CD14-positive monocyte (primary cell): ENCODE results near the gene CABP2. TPM values are rescaled to one million over a fixed set of nuclear protein-coding genes. Genes with fewer than 3 reads are reported as not detected.

Experiments used
- DNase-seq, 3 donors: peaks; one replicate each; pipeline ENCODE4 v3.0.0-alpha.2; 2011 to 2022
- H2AFZ ChIP-seq: 2 replicates; pipeline ENCODE4 v1.6.0; 2012; ENCODE audit warnings: mild to moderate bottlenecking, low read depth, low read length, inconsistent platforms; ENCODE audit not compliant: insufficient read depth, poor library complexity, severe bottlenecking
- H3K27ac ChIP-seq, 2 donors: 1 replicate in 1 of 2; 2 replicates in 1 of 2; pipeline ENCODE4 v1.5.1; 2012 to 2013; ENCODE audit warnings: low read length in 2 of 2, control low read depth in 1 of 2, inconsistent platforms in 1 of 2, low read depth in 1 of 2, mild to moderate bottlenecking in 1 of 2
- H3K27me3 ChIP-seq, 2 donors: one replicate each; pipeline versions ENCODE4 v1.6.0 to v1.6.1; 2011 to 2013; ENCODE audit warnings: low read length in 2 of 2; ENCODE audit not compliant: control insufficient read depth in 2 of 2, insufficient read depth in 2 of 2
- H3K36me3 ChIP-seq, 2 donors: replicated peaks in 1 of 2; 1 replicate in 1 of 2; 2 replicates in 1 of 2; pipeline versions ENCODE4 v1.5.1 to v1.6.1; 2012 to 2013; ENCODE audit warnings: low read length in 2 of 2, control low read depth in 1 of 2, inconsistent platforms in 1 of 2, mild to moderate bottlenecking in 1 of 2; ENCODE audit not compliant: insufficient read depth in 2 of 2, control insufficient read depth in 1 of 2
- H3K4me1 ChIP-seq, 2 donors: 1 replicate in 1 of 2; 2 replicates in 1 of 2; pipeline versions ENCODE4 v1.5.1 to v1.6.1; 2012 to 2013; ENCODE audit warnings: low read length in 2 of 2, control low read depth in 1 of 2, inconsistent platforms in 1 of 2, mild to moderate bottlenecking in 1 of 2, moderate library complexity in 1 of 2; ENCODE audit not compliant: insufficient read depth in 2 of 2, control insufficient read depth in 1 of 2
- H3K4me2 ChIP-seq: replicated peaks from 2 replicates; pipeline ENCODE3; 2012; ENCODE audit warnings: low read length, moderate library complexity, mild to moderate bottlenecking; ENCODE audit not compliant: poor library complexity, severe bottlenecking; ENCODE audit errors: extremely low read depth
- H3K4me3 ChIP-seq, 3 experiments: fragments of 200-600 bp in 1 of 3; sonication (generic) in 1 of 3; replicated peaks in 1 of 3; 1 replicate in 2 of 3; 2 replicates in 1 of 3; pipeline ENCODE4 v1.5.1; 2011 to 2013; ENCODE audit warnings: low read length in 3 of 3, mild to moderate bottlenecking in 3 of 3, control low read depth in 2 of 3, low read depth in 2 of 3, inconsistent platforms in 1 of 3, moderate library complexity in 1 of 3
- H3K79me2 ChIP-seq: 2 replicates; pipeline ENCODE4 v1.6.0; 2012; ENCODE audit warnings: mild to moderate bottlenecking, control low read depth, inconsistent platforms, low read length, moderate library complexity; ENCODE audit not compliant: insufficient read depth
- H3K9ac ChIP-seq: 2 replicates; pipeline ENCODE4 v1.6.0; 2017; ENCODE audit warnings: low read length, mild to moderate bottlenecking; ENCODE audit not compliant: insufficient read depth, poor library complexity, severe bottlenecking
- H3K9me3 ChIP-seq, 2 donors: replicated peaks in 1 of 2; 1 replicate in 1 of 2; 2 replicates in 1 of 2; pipeline versions ENCODE4 v1.5.1 to v1.6.1; 2012 to 2013; ENCODE audit warnings: low read length in 2 of 2, control low read depth in 1 of 2; ENCODE audit not compliant: control insufficient read depth in 1 of 2, insufficient read depth in 1 of 2
- H4K20me1 ChIP-seq: 2 replicates; pipeline ENCODE4 v1.6.0; 2012; ENCODE audit warnings: mild to moderate bottlenecking, low read length, control low read depth, moderate library complexity; ENCODE audit not compliant: insufficient read depth
- H3K27ac Mint-ChIP-seq, 7 donors: one replicate each; pipeline ENCODE4 v1.8.0; 2020; ENCODE audit warnings: mild to moderate bottlenecking in 7 of 7, mixed read lengths in 7 of 7, moderate library complexity in 6 of 7, inconsistent platforms in 2 of 7
- H3K27me3 Mint-ChIP-seq, 3 donors: one replicate each; pipeline ENCODE4 v1.8.0; 2021 to 2022; ENCODE audit warnings: low read depth in 3 of 3, mild to moderate bottlenecking in 3 of 3, mixed read lengths in 3 of 3, moderate library complexity in 3 of 3, inconsistent platforms in 1 of 3
- H3K36me3 Mint-ChIP-seq, 2 donors: one replicate each; pipeline ENCODE4 v1.8.0; 2020; ENCODE audit warnings: mixed read lengths in 2 of 2, inconsistent platforms in 1 of 2, mild to moderate bottlenecking in 1 of 2
- H3K4me1 Mint-ChIP-seq: one replicate; pipeline ENCODE4 v1.8.0; 2020; ENCODE audit warnings: mild to moderate bottlenecking, mixed read lengths
- H3K4me3 Mint-ChIP-seq, 2 donors: one replicate each; pipeline ENCODE4 v1.8.0; 2020; ENCODE audit warnings: mild to moderate bottlenecking in 2 of 2, mixed read lengths in 2 of 2, moderate library complexity in 1 of 2
- H3K9me3 Mint-ChIP-seq, 7 donors: one replicate each; pipeline ENCODE4 v1.8.0; 2020 to 2022; ENCODE audit warnings: mixed read lengths in 7 of 7, mild to moderate bottlenecking in 6 of 7, moderate library complexity in 6 of 7, inconsistent platforms in 2 of 7
- CTCF ChIP-seq: fragments of 200-600 bp; IDR thresholded peaks from one replicate; pipeline ENCODE4 v1.8.0; 2022; ENCODE audit warnings: antibody characterized with exemption, mild to moderate bottlenecking
- WGBS: methylation state at CpG from one replicate; pipeline ENCODE4 v1.1.5; 2013; ENCODE audit warnings: missing lambda C conversion rate; ENCODE audit not compliant: insufficient coverage; 5-methylcytosine and 5-hydroxymethylcytosine counted together
- intact Hi-C, 2 donors: fragments of 100-400 bp; cut with micrococcal nuclease; formaldehyde crosslinking; loops; one replicate each; pipeline versions ENCODE4 v1.15.0 to v1.15.1; 2023
- polyA plus RNA-seq, 3 donors: library from polyadenylated mRNA; depleted of rRNA in 1 of 3; unstranded in 2 of 3; stranded (reverse) in 1 of 3; fragments of 300-500 nt in 2 of 3; fragments of >200 nt in 1 of 3; fragmentation: Illumina TruSeq in 2 of 3; gene quantifications; 1 replicate in 2 of 3; 2 replicates in 1 of 3; pipeline ENCODE4 v1.2.3, GENCODE V29; 2012 to 2021

The CABP2 gene
- polyA plus RNA-seq, 3 donors: not detected

GRCh38 chr11:67534070-67534679, 10.9 kb upstream of the CABP2 start:
- no peak overlapping the region for H3K4me2 ChIP-seq
- 100% methylated on average over 1 of the region's 4 CpGs for WGBS
- peaks cover 0 to 2% of the 10 kb centered on the region in 2 donors for H3K27me3 ChIP-seq
- H3K27ac ChIP-seq: no peak overlapping the region
- H2AFZ ChIP-seq: no peak overlapping the region
- peaks cover 0 to 6% (median 2%) of the 10 kb centered on the region in 3 donors for H3K27me3 Mint-ChIP-seq
- H3K9me3 Mint-ChIP-seq: peaks cover 15 to 43% (median 32%) of the 10 kb centered on the region in 7 donors
- DNase-seq: no peak
- no peak overlapping the region for H3K4me3 ChIP-seq
- peaks cover 8% of the 10 kb centered on the region for H3K4me1 Mint-ChIP-seq
- H3K36me3 ChIP-seq: no peaks in the 10 kb centered on the region
- H3K4me1 ChIP-seq: peaks cover 9 to 10% of the 10 kb centered on the region in 2 donors
- H3K36me3 Mint-ChIP-seq: no peaks in the 10 kb centered on the region
- no peaks in the 10 kb centered on the region for H4K20me1 ChIP-seq
- TF ChIP-seq CTCF: no peak
- no peak overlapping the region for H3K9ac ChIP-seq
- no peak overlapping the region for H3K4me3 Mint-ChIP-seq
- H3K27ac Mint-ChIP-seq: no peak overlapping the region
- H3K9me3 ChIP-seq: peaks cover 15 to 29% of the 10 kb centered on the region in 2 donors
- no peaks in the 10 kb centered on the region for H3K79me2 ChIP-seq
- intact Hi-C loops: no loop called here

GRCh38 chr11:67532889-67533288, 9.6 kb upstream of the CABP2 start:
- no peak for DNase-seq
- Mint-ChIP-seq H3K4me1 (peaks cover 10% of the 10 kb centered on the region), H3K27ac (no peak overlapping the region), H3K27me3 (peaks cover 0 to 3% (median 2%) of the 10 kb centered on the region in 3 donors), H3K9me3 (peaks cover 15 to 43% (median 32%) of the 10 kb centered on the region in 7 donors), H3K36me3 (no peaks in the 10 kb centered on the region), H3K4me3 (no peak overlapping the region)
- Histone ChIP-seq H3K27me3 (peaks cover 0 to 2% of the 10 kb centered on the region in 2 donors), H3K4me1 (peaks cover 9 to 10% of the 10 kb centered on the region in 2 donors), H3K9me3 (peaks cover 15 to 29% of the 10 kb centered on the region in 2 donors), H2AFZ (no peak overlapping the region), H3K9ac (no peak overlapping the region), H4K20me1 (no peaks in the 10 kb centered on the region), H3K4me3 (no peak overlapping the region), H3K27ac (no peak overlapping the region), H3K4me2 (no peak overlapping the region), H3K79me2 (no peaks in the 10 kb centered on the region), H3K36me3 (no peaks in the 10 kb centered on the region)
- no peak for TF ChIP-seq CTCF
- intact Hi-C loops: no loop called here
- WGBS: no CpG with 5 or more reads among the region's 2 CpGs
